ENCODE measurements around the gene PTGR1.
A peak's percentile ranks its signal among the peaks of the same experiment; 100 is the strongest.
"Not testable (repeated sequence)": the region's sequence is repeated elsewhere in the genome, so short reads cannot be mapped to it uniquely, and the experiment has no call there.

PTGR1 gene

DNA sequence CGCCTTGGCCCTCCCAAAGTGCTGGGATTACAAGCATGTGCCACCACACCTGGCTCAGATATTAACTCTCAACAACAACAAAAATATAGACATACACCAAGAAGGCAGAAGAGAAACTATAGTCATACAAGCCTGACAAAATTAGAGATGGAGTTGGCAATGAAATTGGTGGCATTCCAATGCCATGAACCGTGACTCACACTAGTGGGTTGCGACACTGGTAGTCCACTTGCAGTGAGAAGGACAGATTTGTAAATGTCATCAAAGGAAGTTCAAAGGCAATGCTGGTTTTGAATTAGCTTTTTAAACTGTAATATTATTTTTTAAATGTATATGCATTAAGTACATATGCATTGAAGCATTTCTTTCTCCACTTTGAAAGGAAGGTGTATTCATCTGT is 23.2 kb upstream of the PTGR1 start:
- no peak for DNase-seq
- Mint-ChIP-seq H3K9me3 (peaks cover 23% of the 10 kb centered on the region), H3K36me3 (ENCODE audit: low read depth) (no peaks in the 10 kb centered on the region), H3K4me1 (no peaks in the 10 kb centered on the region), H3K27ac (no peak overlapping the region), H3K27me3 (ENCODE audit: low read depth, poor library complexity) (no peaks in the 10 kb centered on the region), H3K4me3 (no peak overlapping the region)
- TF ChIP-seq, protein P1, sequence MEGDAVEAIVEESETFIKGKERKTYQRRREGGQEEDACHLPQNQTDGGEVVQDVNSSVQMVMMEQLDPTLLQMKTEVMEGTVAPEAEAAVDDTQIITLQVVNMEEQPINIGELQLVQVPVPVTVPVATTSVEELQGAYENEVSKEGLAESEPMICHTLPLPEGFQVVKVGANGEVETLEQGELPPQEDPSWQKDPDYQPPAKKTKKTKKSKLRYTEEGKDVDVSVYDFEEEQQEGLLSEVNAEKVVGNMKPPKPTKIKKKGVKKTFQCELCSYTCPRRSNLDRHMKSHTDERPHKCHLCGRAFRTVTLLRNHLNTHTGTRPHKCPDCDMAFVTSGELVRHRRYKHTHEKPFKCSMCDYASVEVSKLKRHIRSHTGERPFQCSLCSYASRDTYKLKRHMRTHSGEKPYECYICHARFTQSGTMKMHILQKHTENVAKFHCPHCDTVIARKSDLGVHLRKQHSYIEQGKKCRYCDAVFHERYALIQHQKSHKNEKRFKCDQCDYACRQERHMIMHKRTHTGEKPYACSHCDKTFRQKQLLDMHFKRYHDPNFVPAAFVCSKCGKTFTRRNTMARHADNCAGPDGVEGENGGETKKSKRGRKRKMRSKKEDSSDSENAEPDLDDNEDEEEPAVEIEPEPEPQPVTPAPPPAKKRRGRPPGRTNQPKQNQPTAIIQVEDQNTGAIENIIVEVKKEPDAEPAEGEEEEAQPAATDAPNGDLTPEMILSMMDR (IDR thresholded peaks at IDR 0.05): no peak

DNA sequence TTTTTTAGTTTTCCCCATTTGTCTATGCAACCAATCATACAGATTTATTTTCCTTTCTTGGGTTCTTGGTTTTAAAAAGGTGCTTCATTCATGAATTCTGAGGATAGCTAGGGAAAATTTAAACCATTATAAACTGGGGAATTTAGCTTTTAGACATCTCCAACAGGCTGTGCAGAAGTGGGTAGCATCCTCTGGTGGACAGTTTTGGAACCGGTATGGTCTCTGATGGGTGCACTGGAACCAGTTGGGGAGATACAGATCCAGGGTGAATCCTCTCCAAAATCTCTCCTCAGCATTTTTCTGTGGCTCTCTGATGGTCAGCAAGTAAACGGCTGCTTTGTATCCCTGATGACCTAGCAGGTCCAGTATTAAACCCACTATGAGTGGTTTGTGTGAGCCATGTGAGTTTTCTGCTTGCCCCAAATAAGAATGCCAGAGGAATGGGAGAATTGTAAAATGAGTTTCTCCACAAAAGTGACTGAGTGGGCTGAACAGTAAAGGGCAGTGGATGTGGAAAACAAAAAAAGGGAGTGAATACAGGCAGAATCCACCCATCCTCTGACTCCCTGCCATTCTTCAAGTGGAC is 22.5 kb upstream of the PTGR1 start:
- DNase-seq: no peak
- H3K36me3 Mint-ChIP-seq (ENCODE audit: low read depth): no peaks in the 10 kb centered on the region
- H3K9me3 Mint-ChIP-seq: peaks cover 23% of the 10 kb centered on the region
- TF ChIP-seq, protein P1 (IDR thresholded peaks at IDR 0.05): peak; percentile 29
- H3K4me3 Mint-ChIP-seq: no peak overlapping the region
- H3K4me1 Mint-ChIP-seq: no peaks in the 10 kb centered on the region
- no peaks in the 10 kb centered on the region for H3K27me3 Mint-ChIP-seq (ENCODE audit: low read depth, poor library complexity)
- no peak overlapping the region for H3K27ac Mint-ChIP-seq

DNA sequence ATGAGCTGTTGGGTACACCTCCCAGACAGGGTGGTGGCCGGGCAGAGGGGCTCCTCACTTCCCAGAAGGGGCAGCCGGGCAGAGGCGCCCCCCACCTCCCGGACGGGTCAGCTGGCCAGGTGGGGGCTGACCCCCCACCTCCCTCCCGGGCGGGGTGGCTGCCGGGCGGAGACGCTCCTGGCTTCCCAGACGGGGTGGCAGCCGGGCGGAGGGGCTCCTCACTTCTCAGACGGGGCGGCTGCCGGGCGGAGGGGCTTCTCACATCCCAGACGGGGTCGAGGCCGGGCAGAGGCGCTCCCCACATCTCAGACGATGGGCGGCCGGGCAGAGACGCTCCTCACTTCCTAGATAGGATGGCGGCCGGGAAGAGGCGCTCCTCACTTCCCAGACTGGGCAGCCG is 17.9 kb upstream of the PTGR1 start:
- not testable (repeated sequence) for H3K4me3 Mint-ChIP-seq; H3K36me3 Mint-ChIP-seq (ENCODE audit: low read depth)
- peaks cover 14% of the 10 kb centered on the region for H3K9me3 Mint-ChIP-seq

DNA sequence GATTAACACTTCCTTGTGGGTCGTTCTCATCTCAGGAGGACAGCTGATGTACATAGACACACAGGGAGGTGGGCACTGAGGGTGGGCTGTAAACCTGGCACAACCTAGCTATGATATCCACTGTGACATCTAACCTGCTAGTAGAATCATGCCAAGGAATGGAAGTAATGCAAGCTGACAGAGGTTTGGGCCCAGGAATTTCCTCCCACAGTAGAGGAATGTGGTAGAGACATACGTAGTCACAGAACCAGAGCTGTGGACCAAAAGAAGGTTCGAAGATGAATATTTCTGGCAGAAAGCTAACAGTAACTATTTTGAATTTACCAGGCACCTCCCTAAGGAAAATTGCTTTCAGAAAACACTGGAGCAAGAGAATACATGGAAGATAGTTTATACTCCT is 16.5 kb upstream of the PTGR1 start:
- Mint-ChIP-seq H3K27me3 (ENCODE audit: low read depth, poor library complexity) (peaks cover 19% of the 10 kb centered on the region), H3K4me3 (no peak overlapping the region), H3K27ac (no peak overlapping the region), H3K36me3 (ENCODE audit: low read depth) (no peaks in the 10 kb centered on the region), H3K9me3 (peaks cover 5% of the 10 kb centered on the region), H3K4me1 (peaks cover 4% of the 10 kb centered on the region)
- TF ChIP-seq, protein P1 (IDR thresholded peaks at IDR 0.05): no peak
- DNase-seq: no peak

More for the DNA sequence above, 17.9 kb upstream of the PTGR1 start:
- DNase-seq, H3K4me1 Mint-ChIP-seq, H3K27ac Mint-ChIP-seq: not testable (repeated sequence)
- peaks cover 16% of the 10 kb centered on the region for H3K27me3 Mint-ChIP-seq (ENCODE audit: low read depth, poor library complexity)

DNA sequence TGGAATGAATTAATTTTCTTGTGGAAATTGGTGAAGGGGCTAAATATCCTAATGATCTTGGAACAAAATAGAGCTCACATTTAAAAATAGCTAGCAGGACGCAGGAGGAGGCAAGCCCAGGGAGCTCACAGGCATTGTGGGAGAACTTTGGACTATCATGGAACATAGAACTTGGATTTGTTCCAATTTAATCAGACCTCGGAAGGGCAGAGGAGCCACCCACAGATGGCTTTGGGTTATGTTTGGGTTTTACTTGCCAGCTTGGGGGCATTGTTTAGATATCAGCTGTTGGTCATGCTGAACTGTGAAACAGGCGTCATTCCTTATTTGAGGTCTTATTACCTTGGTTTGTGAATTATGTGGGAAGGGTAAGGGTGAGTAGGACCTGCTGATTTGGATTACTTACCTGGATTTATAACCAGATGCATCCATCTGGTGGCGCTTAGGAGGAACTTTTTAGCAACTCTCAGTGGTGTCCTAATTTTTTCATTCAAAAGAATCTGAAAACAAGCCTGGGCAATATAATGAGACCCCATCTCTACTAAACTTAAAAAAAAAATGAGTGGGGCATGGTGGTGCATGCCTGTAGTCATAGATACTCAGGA is 14.1 kb upstream of the PTGR1 start:
- TF ChIP-seq, protein P1 (IDR thresholded peaks at IDR 0.05): no peak
- H3K36me3 Mint-ChIP-seq (ENCODE audit: low read depth): no peaks in the 10 kb centered on the region
- H3K27ac Mint-ChIP-seq: no peak overlapping the region
- DNase-seq: no peak
- no peak overlapping the region for H3K4me3 Mint-ChIP-seq
- H3K27me3 Mint-ChIP-seq (ENCODE audit: low read depth, poor library complexity): peaks cover 19% of the 10 kb centered on the region
- peaks cover 12% of the 10 kb centered on the region for H3K4me1 Mint-ChIP-seq
- no peaks in the 10 kb centered on the region for H3K9me3 Mint-ChIP-seq

DNA sequence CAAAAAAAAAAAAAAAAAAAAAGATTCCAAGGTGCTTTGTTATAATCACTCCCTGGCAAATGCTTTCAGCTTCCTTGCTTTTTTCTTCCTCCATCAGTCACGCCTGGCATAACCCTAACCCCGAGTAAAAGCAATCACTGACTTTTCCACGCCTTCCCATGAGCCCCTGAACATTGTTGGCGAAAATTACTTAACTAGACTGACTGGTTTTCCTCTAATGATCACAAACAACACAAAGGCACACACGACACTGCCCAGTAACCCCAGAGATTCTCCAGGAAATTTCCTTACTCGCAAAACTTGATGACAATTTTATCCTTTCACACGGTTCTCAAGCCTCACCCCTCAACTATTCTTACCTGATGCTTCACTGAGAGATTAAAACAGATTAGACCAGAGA is 11.4 kb upstream of the PTGR1 start:
- Mint-ChIP-seq H3K9me3 (no peaks in the 10 kb centered on the region), H3K4me1 (peaks cover 12% of the 10 kb centered on the region), H3K36me3 (ENCODE audit: low read depth) (no peaks in the 10 kb centered on the region), H3K4me3 (no peak overlapping the region), H3K27me3 (ENCODE audit: low read depth, poor library complexity) (peaks cover 26% of the 10 kb centered on the region), H3K27ac (no peak overlapping the region)
- TF ChIP-seq, protein P1 (IDR thresholded peaks at IDR 0.05): no peak
- no peak for DNase-seq

Measured in nephron progenitor cell (in vitro differentiated cells).